SK-N-SH (cell line): ENCODE measurements around the gene GSK3A.
"Not testable (repeated sequence)": the region's sequence is repeated elsewhere in the genome, so short reads cannot be mapped to it uniquely, and the experiment has no call there.

Source experiments
- CTCF ChIP-seq: fragments of 200-600 bp; sonication (generic); IDR thresholded peaks from 2 replicates; pipeline ENCODE4 v1.6.1; 2017; ENCODE audit warnings: antibody characterized with exemption, mild to moderate bottlenecking, moderate library complexity
- FOXM1 ChIP-seq: IDR thresholded peaks from 2 replicates; pipeline ENCODE4 v1.4.0; 2012; ENCODE audit warnings: low read depth, mild to moderate bottlenecking
- GABPA ChIP-seq: IDR thresholded peaks from 2 replicates; pipeline ENCODE4 v1.4.0; 2012; ENCODE audit warnings: low read depth, mild to moderate bottlenecking
- JUND ChIP-seq: IDR thresholded peaks from 2 replicates; pipeline ENCODE4 v1.4.0; 2012
- REST ChIP-seq: IDR thresholded peaks from 2 replicates; pipeline ENCODE4 v1.6.1; 2012; ENCODE audit warnings: mild to moderate bottlenecking, low read depth, low read length, moderate library complexity
- SIN3A ChIP-seq: IDR thresholded peaks from 2 replicates; pipeline ENCODE4 v1.6.1; 2012; ENCODE audit warnings: low read depth, mild to moderate bottlenecking, low read length, moderate library complexity, borderline replicate concordance
- TEAD4 ChIP-seq: IDR thresholded peaks from 2 replicates; pipeline ENCODE4 v1.4.0; 2012; ENCODE audit warnings: mild to moderate bottlenecking, borderline replicate concordance; ENCODE audit not compliant: insufficient read depth

- TF ChIP-seq GABPA, CTCF, SIN3A, JUND, REST, TEAD4, FOXM1: not testable (repeated sequence)
Measured at GRCh38 chr19:42266928-42267603, 24.7 kb upstream of the GSK3A start.
